ENCODE measurements around the gene TRIM51G.
"Not testable (repeated sequence)": the region's sequence is repeated elsewhere in the genome, so short reads cannot be mapped to it uniquely, and the experiment has no call there.

Gene TRIM51G

GRCh38 chr11:48983785-48984184 is at the start of gene TRIM51G:
TRIM51G (minus strand) TSS chr11:48983885; CDS start chr11:48981695, 2,190 bp downstream.
- DNase-seq = not testable (repeated sequence)

- DNase-seq = not testable (repeated sequence)
These were observed 44.8 kb upstream of the TRIM51G start, which contains the start of gene TRIM49B for GRCh38 chr11:49028523-49028922. TRIM49B (plus strand) TSS chr11:49028823; CDS start chr11:49031600, 2,777 bp downstream.

GRCh38 chr11:48968592-48968991 is 15.1 kb downstream of the TRIM51G start:
- DNase-seq = not testable (repeated sequence)

GRCh38 chr11:48955315-48956049 is 28.2 kb downstream of the TRIM51G start:
- not testable (repeated sequence) for DNase-seq

- DNase-seq = not testable (repeated sequence)
These were observed 37.9 kb downstream of the TRIM51G start for GRCh38 chr11:48945796-48946195.

All from stimulated activated CD4-positive, alpha-beta T cell treated with anti-CD3 and anti-CD28 coated beads, Interleukin-2, amount 100 ng/mL, for 24 hours (primary cell).